ENCODE data around the gene NLRC5.
A peak's percentile ranks its signal among the peaks of the same experiment; 100 is the strongest.
"Not testable (repeated sequence)": the region's sequence is repeated elsewhere in the genome, so short reads cannot be mapped to it uniquely, and the experiment has no call there.

The NLRC5 gene

DNA sequence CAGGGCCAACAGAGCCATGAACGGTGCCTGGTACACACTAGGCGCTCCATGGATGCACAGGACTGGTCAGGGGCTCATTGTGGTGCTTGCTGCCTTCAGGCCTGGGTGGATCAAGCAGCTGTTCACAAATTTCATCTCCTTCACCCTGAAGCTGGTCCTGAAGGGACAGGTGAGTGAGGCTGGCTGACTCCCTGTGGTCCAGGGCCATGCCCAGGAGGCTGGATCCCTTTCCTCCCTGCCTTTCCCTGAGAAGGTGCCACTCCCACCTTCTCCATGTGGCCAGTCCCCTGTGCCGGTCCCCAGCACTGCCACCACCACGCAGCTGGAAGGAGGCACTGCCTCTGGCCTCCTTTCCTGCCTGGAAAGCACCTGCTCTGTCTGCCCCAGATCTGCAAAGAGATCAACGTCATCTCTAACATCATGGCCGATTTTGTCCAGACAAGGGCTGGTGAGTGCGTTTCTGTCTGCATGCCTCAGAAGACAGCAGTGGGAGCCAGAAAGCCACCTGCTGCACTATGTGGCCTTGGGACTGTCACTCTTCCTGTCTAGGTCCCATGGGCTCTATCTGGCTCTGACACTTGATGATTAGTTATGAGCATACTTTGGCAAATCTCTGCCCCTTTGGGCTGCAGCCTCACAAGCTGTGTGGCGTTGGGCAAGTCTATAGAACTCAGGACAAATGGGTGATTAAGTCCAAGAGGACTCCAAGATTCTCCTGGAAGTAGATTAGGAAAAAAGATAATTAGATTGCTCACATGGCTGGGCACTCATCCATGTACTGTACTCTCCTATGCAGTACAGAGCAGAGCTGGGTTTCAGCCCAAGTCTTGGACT lies 18.2 kb upstream of the NLRC5 start:
- FAIRE-seq (peak; percentile 93), DNase-seq (ENCODE audit: insufficient read length, low spot score) (no peak)
- TF ChIP-seq SPI1 (IDR thresholded peaks at IDR 0.05; ENCODE audit: low read depth, low read length): no peak
- no peak for TF ChIP-seq POLR2AphosphoS5 (IDR thresholded peaks at IDR 0.05; ENCODE audit: low read depth, low read length)
- no peak for TF ChIP-seq POU2F2 (IDR thresholded peaks at IDR 0.05; ENCODE audit: low read depth, low read length)
- no peak for TF ChIP-seq TAF1 (IDR thresholded peaks at IDR 0.05; ENCODE audit: low read depth, low read length)
- TF ChIP-seq POLR2A (IDR thresholded peaks at IDR 0.05; ENCODE audit: low read depth, low read length): no peak
- TF ChIP-seq PAX5 (IDR thresholded peaks at IDR 0.05; ENCODE audit: insufficient read depth, low read length, severe bottlenecking): no peak

DNA sequence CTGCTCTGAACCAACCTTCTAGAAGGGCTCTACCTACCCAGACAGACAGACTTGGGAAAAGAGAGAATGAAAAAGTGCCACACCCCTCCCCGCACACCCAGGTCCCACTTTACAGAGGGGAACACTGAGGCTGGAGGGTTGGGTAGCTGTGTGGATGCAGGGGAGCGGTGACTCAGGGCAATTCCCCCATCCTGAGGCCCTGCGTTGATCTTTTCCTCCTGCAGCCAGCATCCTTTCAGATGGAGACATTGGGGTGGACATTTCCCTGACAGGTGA lies 17.7 kb upstream of the NLRC5 start:
- FAIRE-seq: no peak
- no peak for TF ChIP-seq PAX5 (IDR thresholded peaks at IDR 0.05; ENCODE audit: insufficient read depth, low read length, severe bottlenecking)
- TF ChIP-seq POU2F2 (IDR thresholded peaks at IDR 0.05; ENCODE audit: low read depth, low read length): no peak
- TF ChIP-seq SPI1 (IDR thresholded peaks at IDR 0.05; ENCODE audit: low read depth, low read length): no peak
- no peak for TF ChIP-seq TAF1 (IDR thresholded peaks at IDR 0.05; ENCODE audit: low read depth, low read length)
- no peak for TF ChIP-seq POLR2A (IDR thresholded peaks at IDR 0.05; ENCODE audit: low read depth, low read length)
- no peak for TF ChIP-seq POLR2AphosphoS5 (IDR thresholded peaks at IDR 0.05; ENCODE audit: low read depth, low read length)

DNA sequence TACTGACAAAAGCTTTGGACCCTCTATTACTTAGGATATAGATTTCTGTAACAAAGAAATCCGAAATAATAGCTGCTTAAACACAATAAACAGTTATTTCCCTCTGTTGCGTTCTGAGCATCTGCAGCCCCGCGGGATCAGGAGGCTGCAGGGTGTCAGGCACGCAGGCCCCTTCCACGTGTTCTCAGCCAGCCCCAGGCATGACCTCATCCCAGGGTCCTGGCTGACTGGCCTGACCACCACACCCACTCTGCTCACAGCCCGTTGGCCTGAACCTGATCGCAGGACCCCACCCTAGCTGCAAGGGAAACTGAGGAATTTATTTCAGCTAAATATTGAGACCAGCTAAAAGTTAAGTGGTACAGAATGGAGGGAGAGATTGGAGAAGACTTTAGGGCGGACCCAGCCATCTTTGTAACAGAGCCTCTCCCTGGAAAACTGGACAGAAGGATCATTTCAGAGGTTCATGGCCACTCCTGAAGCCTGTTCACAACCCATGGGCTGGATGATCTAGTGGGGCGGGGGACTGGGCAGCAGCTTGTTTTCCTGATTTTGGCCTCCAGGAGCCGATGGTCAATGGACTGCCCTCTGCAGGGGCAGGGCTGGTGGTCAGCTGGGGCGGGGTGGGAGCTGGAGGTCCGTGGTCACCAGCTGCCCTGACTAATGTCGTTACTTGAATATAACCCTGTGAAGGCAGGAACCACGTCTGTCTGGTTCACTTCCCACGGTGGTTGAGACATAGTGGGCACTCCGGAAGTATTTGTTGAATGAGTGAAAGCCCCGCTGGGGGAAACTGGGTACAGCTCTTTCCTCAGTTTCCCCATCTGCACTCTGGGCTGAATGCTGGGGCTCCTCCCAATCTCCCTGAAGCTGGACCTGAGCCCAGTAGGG lies 16.7 kb upstream of the NLRC5 start:
- DNase-seq (ENCODE audit: insufficient read length, low spot score) (no peak), FAIRE-seq (peak; percentile 5)
- TF ChIP-seq POLR2AphosphoS5 (IDR thresholded peaks at IDR 0.05; ENCODE audit: low read depth, low read length) (no peak), PAX5 (IDR thresholded peaks at IDR 0.05; ENCODE audit: insufficient read depth, low read length, severe bottlenecking) (no peak), TAF1 (IDR thresholded peaks at IDR 0.05; ENCODE audit: low read depth, low read length) (no peak), POU2F2 (IDR thresholded peaks at IDR 0.05; ENCODE audit: low read depth, low read length) (no peak), POLR2A (IDR thresholded peaks at IDR 0.05; ENCODE audit: low read depth, low read length) (no peak), SPI1 (IDR thresholded peaks at IDR 0.05; ENCODE audit: low read depth, low read length) (no peak)

More for the DNA sequence above, 17.7 kb upstream of the NLRC5 start:
- DNase-seq (ENCODE audit: insufficient read length, low spot score): no peak

DNA sequence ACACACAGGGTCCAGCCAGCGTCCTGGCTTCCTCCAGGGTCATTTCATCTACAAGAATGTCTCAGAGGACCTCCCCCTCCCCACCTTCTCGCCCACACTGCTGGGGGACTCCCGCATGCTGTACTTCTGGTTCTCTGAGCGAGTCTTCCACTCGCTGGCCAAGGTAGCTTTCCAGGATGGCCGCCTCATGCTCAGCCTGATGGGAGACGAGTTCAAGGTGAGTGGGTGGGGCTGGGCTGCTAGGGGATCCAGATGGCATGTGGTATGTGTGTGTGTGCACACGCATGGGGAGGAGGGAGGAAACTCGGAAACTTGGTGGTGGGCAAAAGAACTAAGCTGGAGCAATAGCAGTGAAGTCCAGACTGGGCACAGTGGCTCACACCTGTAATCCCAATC lies 16.1 kb upstream of the NLRC5 start:
- TF ChIP-seq PAX5 (IDR thresholded peaks at IDR 0.05; ENCODE audit: insufficient read depth, low read length, severe bottlenecking): no peak
- TF ChIP-seq SPI1 (IDR thresholded peaks at IDR 0.05; ENCODE audit: low read depth, low read length): no peak
- no peak for TF ChIP-seq TAF1 (IDR thresholded peaks at IDR 0.05; ENCODE audit: low read depth, low read length)
- TF ChIP-seq POLR2AphosphoS5 (IDR thresholded peaks at IDR 0.05; ENCODE audit: low read depth, low read length): no peak
- no peak for TF ChIP-seq POU2F2 (IDR thresholded peaks at IDR 0.05; ENCODE audit: low read depth, low read length)
- no peak for TF ChIP-seq POLR2A (IDR thresholded peaks at IDR 0.05; ENCODE audit: low read depth, low read length)
- peak; percentile 91 for FAIRE-seq

DNA sequence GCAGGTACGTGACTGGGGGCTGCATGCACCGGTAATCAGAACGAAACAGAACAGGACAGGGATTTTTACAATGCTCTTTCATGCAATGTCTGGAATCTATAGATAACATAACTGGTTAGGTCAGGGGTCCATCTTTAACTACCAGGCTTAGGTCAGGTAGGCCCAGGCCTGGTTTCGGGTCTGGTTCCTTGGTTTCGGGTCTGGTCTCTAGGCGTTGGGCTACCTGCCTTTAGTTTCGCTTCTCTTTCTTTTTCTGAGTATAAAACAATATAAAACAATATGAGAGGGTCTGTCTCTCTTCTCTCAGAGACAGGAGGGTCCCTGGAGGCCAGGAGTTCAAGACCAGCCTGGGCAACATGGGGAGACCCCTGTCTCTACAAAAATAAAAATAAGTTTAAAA lies 15.5 kb upstream of the NLRC5 start:
- not testable (repeated sequence) for DNase-seq (ENCODE audit: insufficient read length, low spot score); FAIRE-seq
- 0 out of 2 replicates have a peak, but pooled peaks have one; percentile 21 for TF ChIP-seq SPI1 (IDR thresholded peaks at IDR 0.05; ENCODE audit: low read depth, low read length)

More for the DNA sequence above, 16.1 kb upstream of the NLRC5 start:
- no peak for DNase-seq (ENCODE audit: insufficient read length, low spot score)

DNA sequence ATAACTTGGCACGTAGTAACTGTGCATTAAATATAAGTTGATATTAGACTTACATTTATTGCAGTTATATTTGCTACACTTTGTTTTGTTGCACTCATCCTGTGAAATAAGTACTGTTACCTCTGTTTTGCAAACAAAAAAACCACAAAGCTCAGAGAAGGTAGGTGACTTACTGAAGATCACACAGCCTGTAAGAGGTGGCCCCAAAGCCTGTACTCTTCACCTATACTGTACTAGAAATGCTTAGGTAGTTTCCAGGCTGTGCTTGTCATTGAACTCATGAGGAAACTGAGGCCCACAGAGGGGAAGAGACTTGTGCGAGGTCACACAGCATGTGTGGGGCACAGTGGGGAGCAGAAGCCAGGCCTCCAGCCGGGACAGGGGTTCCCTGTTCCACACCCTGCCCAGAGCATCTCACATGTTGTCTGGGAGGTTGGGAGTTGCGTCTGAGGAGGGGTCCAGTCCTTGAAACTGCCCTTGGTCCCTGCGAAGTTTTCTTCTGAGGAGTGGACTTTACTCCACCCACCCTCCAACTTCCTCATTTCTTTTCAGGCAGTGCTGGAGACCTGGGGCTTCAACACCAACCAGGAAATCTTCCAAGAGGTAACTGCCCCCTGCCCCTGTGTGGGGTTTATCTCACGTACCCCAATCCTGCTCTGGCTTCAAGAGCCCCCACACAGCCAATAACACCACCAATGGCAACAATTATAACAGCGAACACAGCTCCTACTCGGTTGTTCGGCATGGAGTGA lies 14.6 kb upstream of the NLRC5 start:
- TF ChIP-seq POU2F2 (IDR thresholded peaks at IDR 0.05; ENCODE audit: low read depth, low read length) (no peak), SPI1 (IDR thresholded peaks at IDR 0.05; ENCODE audit: low read depth, low read length) (peak; percentile 34; the same call in 1 of the 2 replicates)
- FAIRE-seq: peak; percentile 55
- DNase-seq (ENCODE audit: insufficient read length, low spot score): no peak

DNA sequence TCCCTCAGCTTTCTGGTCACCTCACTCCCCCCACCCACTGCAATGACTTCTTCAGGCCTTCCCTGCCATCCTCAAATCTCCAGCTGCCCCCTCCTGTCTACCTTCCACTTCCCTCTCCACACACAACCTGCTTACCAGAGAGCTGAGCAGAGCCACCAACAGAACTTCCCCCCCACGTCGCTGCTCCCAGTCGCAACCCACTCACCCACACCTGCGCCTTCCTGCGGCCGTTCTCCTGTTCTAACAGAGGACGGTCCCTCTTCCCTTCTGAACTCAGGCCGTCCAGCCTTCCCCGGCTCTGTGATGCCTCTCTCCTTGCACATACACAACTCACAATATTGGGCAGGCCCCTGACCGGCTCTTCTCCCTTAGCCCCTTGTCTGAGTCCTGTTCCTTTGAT lies 13.6 kb upstream of the NLRC5 start:
- FAIRE-seq (no peak), DNase-seq (ENCODE audit: insufficient read length, low spot score) (no peak)
- TF ChIP-seq PAX5 (IDR thresholded peaks at IDR 0.05; ENCODE audit: insufficient read depth, low read length, severe bottlenecking) (no peak), SPI1 (IDR thresholded peaks at IDR 0.05; ENCODE audit: low read depth, low read length) (no peak), POLR2AphosphoS5 (IDR thresholded peaks at IDR 0.05; ENCODE audit: low read depth, low read length) (no peak), TAF1 (IDR thresholded peaks at IDR 0.05; ENCODE audit: low read depth, low read length) (no peak), POU2F2 (IDR thresholded peaks at IDR 0.05; ENCODE audit: low read depth, low read length) (no peak), POLR2A (IDR thresholded peaks at IDR 0.05; ENCODE audit: low read depth, low read length) (no peak)

DNA sequence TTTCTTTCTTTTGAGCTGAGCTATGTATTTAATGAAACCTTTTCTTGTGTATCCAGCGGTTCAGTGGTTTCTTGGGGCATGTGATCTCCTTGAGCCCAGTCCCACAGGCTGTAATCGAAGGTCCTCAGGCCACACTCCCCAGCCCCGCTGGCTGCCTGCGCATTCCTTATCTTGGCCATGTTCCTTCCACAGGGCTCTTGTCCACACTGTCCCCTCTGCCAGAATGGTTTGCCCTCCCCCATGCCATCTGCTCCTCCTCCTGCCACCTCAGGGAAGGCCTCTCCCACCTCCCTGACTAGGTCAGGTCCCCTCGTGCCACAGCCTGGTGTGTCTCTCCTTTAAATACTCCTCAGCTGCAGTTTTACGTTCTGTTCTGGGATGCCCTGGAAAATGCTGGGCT lies 12.1 kb upstream of the NLRC5 start:
- DNase-seq (ENCODE audit: insufficient read length, low spot score): no peak
- no peak for TF ChIP-seq SPI1 (IDR thresholded peaks at IDR 0.05; ENCODE audit: low read depth, low read length)
- no peak for TF ChIP-seq POLR2A (IDR thresholded peaks at IDR 0.05; ENCODE audit: low read depth, low read length)
- TF ChIP-seq PAX5 (IDR thresholded peaks at IDR 0.05; ENCODE audit: insufficient read depth, low read length, severe bottlenecking): no peak
- no peak for TF ChIP-seq TAF1 (IDR thresholded peaks at IDR 0.05; ENCODE audit: low read depth, low read length)
- no peak for TF ChIP-seq POU2F2 (IDR thresholded peaks at IDR 0.05; ENCODE audit: low read depth, low read length)
- TF ChIP-seq POLR2AphosphoS5 (IDR thresholded peaks at IDR 0.05; ENCODE audit: low read depth, low read length): no peak
- no peak for FAIRE-seq

DNA sequence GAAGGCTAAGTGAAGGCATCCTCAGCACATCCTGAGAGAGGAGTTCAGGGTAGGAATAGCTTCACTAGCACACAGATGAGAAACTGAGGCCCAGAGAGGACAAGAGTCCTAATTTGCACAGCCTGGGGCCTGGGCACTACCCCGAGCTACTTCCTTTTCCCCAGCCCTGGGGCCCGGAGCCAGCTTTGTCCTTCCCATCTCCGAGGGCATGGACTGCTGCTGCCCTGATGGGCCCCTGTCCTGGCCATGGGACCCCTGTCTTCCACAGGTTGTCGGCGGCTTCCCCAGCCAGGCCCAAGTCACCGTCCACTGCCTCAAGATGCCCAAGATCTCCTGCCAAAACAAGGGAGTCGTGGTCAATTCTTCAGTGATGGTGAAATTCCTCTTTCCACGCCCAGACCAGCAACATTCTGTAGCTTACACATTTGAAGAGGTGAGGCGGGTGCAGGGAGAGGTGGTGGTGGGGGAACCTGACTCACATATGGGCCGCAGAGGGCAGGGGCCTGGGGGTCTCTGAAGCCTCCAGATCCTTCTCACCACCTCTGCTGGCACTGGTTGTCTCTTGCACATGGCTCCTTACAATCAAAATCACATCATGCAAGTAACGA lies 11.4 kb upstream of the NLRC5 start:
- FAIRE-seq (no peak), DNase-seq (ENCODE audit: insufficient read length, low spot score) (no peak)
- TF ChIP-seq PAX5 (IDR thresholded peaks at IDR 0.05; ENCODE audit: insufficient read depth, low read length, severe bottlenecking) (no peak), POU2F2 (IDR thresholded peaks at IDR 0.05; ENCODE audit: low read depth, low read length) (no peak), SPI1 (IDR thresholded peaks at IDR 0.05; ENCODE audit: low read depth, low read length) (no peak), TAF1 (IDR thresholded peaks at IDR 0.05; ENCODE audit: low read depth, low read length) (no peak), POLR2A (IDR thresholded peaks at IDR 0.05; ENCODE audit: low read depth, low read length) (no peak), POLR2AphosphoS5 (IDR thresholded peaks at IDR 0.05; ENCODE audit: low read depth, low read length) (no peak)
